DMS 273 treated with DMSO at 0.1 percent for 48 hours (cell line): ENCODE data around the gene ZBTB44.
"Not testable (repeated sequence)": the region's sequence is repeated elsewhere in the genome, so short reads cannot be mapped to it uniquely, and the experiment has no call there.

ENCODE experiments used
- DNase-seq: peaks from one replicate; lab custom pipeline; 2025; lab: John Stamatoyannopoulos, UW

ZBTB44 gene

GRCh38 chr11:130313383-130314183 is 1.1 kb downstream of the ZBTB44 start:
- DNase-seq: no peak

GRCh38 chr11:130312046-130312445 is 2.7 kb downstream of the ZBTB44 start:
- DNase-seq: no peak

- no peak for DNase-seq
Measured at GRCh38 chr11:130310622-130311021, 4.1 kb downstream of the ZBTB44 start.

DNA sequence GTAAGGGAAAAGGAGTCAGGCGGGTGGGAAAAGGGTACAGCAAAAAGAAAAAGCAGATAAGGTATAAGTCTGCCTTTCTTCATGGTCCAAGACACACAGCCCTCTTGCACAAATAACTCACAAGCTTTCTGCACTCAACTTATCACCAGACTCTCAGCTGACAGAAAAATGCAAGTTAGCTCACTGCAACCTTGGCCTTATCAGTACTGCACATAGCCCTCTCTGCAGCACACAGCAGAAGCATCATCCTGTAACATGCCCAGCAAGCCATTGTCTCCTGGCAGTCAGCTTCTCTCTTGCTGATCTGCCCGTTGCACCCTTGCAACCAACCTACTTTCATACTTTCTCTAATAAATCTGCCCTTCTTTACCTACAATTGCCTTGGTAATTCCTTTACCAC is 5.8 kb downstream of the ZBTB44 start:
- no peak for DNase-seq

GRCh38 chr11:130308059-130308458 is 6.7 kb downstream of the ZBTB44 start:
- no peak for DNase-seq

GRCh38 chr11:130304651-130305050 is 10.1 kb downstream of the ZBTB44 start:
- no peak for DNase-seq

- DNase-seq: no peak
Measured at GRCh38 chr11:130301002-130301401, 13.7 kb downstream of the ZBTB44 start.

GRCh38 chr11:130300567-130300966 is 14.2 kb downstream of the ZBTB44 start:
- no peak for DNase-seq

- no peak for DNase-seq
Measured at GRCh38 chr11:130299978-130300377, 14.7 kb downstream of the ZBTB44 start.

- DNase-seq: no peak
Measured at GRCh38 chr11:130295657-130296056, 19.1 kb downstream of the ZBTB44 start.

- no peak for DNase-seq
Measured at GRCh38 chr11:130282111-130282510, 32.6 kb downstream of the ZBTB44 start.

- not testable (repeated sequence) for DNase-seq
Measured at GRCh38 chr11:130281341-130281740, 33.4 kb downstream of the ZBTB44 start.

- DNase-seq: no peak
Measured at GRCh38 chr11:130279989-130280388, 34.7 kb downstream of the ZBTB44 start.

GRCh38 chr11:130278745-130279144 is 36.0 kb downstream of the ZBTB44 start:
- DNase-seq: no peak

GRCh38 chr11:130278151-130278550 is 36.6 kb downstream of the ZBTB44 start:
- DNase-seq: no peak

DNA sequence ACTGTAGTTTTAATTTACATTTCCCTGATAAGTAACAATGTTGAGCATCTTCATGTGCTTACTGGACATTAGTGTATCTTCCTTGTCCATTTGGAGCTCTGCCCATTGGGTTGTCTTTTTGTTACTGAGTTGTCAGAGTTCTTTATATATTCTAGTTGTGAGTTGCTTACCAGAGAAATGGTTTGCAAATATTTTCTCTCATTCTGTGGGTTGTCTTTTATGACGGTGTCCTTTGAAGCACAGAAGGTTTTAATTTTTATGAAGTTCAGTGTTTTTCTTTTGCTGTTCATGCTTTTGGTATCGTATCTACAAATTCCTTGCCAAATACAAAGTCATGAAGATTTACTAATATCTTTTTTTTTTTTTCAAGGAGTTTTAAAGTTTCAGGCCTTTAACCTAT is 42.4 kb downstream of the ZBTB44 start:
- DNase-seq: no peak

- no peak for DNase-seq
Measured at GRCh38 chr11:130269326-130269943, 45.3 kb downstream of the ZBTB44 start.

DNA sequence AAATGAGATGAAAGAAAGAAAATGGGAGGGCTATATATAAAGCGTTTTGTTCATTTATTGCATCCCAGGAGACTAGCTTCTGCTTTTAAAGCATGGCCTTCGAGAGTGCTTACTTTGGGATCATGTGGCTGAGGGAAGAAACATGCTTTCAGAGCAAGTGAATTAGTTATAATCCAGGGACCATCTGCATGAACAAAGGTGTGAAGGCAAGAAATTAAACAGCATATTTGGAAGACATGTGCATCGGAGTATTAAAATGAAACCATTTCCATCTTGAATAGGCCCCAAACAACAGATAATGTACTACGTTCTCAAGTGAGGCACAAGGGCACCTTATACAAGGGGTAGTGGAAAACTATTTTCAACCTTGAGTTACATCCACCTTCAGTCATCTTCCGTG is 51.4 kb downstream of the ZBTB44 start:
- no peak for DNase-seq

DNA sequence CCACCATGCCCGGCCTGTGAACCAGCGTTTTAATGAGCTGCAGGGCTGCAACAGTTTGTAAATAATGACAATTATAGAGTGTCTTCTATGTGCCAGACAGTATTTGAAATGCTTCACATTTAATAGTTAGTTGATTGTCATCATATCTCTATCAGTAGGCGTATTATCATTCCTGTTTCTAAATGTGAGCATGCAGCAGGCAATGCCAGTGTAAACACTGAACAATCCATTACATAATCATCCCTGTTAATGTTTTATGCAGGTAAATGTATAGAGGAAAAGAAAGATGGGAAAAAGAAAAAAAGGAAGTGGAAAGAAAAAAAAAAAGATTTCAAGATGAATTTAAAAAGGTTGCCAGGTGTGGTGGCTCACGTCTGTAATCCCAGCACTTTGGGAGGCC is 52.3 kb downstream of the ZBTB44 start:
- no peak for DNase-seq

- no peak for DNase-seq
Measured at GRCh38 chr11:130261571-130261970, 53.1 kb downstream of the ZBTB44 start.

DNA sequence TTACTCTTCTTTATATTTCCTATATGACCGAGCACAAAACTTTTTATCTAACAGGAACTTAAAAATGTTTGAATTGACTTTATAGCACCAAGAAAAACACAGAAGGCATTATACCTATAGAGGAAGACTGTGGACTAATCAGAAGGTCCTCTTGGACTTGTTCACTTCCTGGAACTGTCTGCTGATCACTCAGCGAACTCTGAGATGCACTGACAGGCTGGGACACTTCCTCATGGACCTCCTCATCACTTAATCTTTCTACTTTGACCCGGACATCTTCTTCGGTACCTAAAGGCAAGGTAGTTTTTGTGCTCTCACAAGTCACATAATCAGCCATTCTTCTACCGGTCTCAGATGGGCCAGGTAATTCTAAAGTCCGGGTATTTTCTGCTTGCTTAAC is 54.0 kb downstream of the ZBTB44 start:
- no peak for DNase-seq

DNA sequence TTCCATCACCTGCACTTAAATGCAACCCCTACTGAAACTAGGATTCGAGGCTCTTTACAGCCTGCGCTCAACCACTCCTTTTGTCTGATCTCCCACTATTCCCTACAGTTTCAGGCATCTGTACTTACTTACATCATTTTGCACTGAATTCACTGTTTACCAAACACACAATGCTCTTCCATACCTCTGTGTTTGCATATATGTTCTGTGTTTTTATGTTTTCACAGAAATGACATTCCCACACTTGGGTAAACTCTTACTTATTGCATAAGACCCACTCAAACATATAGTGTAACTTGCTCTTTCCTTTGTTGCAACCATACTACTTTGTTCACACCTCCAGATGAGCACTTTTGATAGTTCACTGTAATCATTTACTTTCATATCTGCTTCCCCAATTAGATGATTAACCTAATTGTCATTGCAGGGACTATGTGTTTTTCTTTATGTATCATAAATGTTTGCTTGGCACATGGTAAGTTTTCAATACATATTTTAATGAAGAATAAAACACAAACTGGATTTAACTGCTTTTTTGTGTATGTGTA is 54.6 kb downstream of the ZBTB44 start:
- DNase-seq: no peak

DNA sequence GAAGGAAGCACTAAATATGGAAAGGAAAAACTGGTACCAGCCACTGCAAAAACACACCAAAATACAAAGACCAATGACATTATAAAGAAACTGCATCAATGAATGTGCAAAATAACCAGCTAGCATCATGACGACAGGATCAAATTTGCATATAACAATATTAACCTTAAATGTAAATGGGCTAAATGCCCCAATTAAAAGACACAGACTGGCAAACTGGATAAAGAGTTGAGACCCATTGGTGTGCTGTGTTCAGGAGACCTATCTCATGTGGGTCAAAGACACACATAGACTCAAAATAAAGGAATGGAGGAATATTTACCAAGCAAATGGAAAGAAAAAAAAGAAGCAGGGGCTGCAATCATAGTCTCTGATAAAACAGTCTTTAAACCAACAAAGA is 63.0 kb downstream of the ZBTB44 start:
- DNase-seq: not testable (repeated sequence)
